Esophagus squamous epithelium (tissue), 4 donors: ENCODE data around the gene CMBL.
"Not testable (repeated sequence)": the region's sequence is repeated elsewhere in the genome, so short reads cannot be mapped to it uniquely, and the experiment has no call there.

ENCODE experiments used
- POLR2A ChIP-seq, 4 donors: fragments of 450-650 bp; IDR thresholded peaks; one replicate each; pipeline ENCODE4 v1.6.1; 2017; ENCODE audit warnings: antibody characterized with exemption in 4 of 4, mild to moderate bottlenecking in 4 of 4, moderate library complexity in 3 of 4
- TF ChIP-seq, protein P1 (sequence below), 6 experiments: fragments of 450-650 bp in 4 of 6; fragments of 200-600 bp in 2 of 6; sonication (generic) in 2 of 6; IDR thresholded peaks; one replicate each; pipeline ENCODE4 v1.5.1; 2016 to 2019; ENCODE audit warnings: antibody characterized with exemption in 6 of 6, mild to moderate bottlenecking in 4 of 6, moderate library complexity in 4 of 6

DNA sequence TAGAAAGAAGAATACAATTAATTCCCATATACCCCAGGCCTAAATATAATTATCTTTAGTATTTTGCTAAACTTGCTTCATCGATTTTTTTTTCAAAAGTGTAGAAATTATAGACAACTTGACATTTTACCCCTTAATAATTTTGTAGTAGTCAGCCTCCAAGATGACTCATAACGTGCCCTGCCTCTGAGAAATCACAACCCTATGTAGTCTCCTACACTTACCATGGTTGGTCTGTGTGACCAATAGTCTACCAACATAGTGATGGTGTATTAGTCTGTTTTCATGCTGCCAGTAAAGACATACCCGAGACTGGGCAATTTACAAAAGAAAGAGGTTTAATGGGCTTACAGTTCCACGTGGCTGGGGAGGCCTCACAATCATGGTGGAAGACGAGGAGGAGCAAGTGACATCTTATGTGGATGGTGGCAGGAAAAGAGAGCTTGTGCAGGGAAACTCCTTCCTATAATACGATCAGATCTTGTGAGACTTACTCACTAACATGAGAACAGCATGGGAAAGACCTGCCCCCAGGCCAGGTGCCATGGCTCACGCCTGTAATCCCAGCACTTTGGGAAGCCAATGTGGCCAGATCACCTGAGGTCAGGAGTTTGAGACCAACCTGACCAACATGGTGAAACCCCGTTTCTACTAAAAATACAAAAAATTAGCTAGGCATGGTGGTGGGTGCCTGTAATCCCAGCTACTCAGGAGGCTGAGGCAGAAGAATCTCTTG is 3.3 kb upstream of the CMBL start:
- TF ChIP-seq, protein P1, sequence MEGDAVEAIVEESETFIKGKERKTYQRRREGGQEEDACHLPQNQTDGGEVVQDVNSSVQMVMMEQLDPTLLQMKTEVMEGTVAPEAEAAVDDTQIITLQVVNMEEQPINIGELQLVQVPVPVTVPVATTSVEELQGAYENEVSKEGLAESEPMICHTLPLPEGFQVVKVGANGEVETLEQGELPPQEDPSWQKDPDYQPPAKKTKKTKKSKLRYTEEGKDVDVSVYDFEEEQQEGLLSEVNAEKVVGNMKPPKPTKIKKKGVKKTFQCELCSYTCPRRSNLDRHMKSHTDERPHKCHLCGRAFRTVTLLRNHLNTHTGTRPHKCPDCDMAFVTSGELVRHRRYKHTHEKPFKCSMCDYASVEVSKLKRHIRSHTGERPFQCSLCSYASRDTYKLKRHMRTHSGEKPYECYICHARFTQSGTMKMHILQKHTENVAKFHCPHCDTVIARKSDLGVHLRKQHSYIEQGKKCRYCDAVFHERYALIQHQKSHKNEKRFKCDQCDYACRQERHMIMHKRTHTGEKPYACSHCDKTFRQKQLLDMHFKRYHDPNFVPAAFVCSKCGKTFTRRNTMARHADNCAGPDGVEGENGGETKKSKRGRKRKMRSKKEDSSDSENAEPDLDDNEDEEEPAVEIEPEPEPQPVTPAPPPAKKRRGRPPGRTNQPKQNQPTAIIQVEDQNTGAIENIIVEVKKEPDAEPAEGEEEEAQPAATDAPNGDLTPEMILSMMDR (IDR thresholded peaks at IDR 0.05), result not testable (repeated sequence)
- not testable (repeated sequence) for TF ChIP-seq POLR2A (IDR thresholded peaks at IDR 0.05)
